A673 (cell line): ENCODE data around the gene ZDHHC13.

ENCODE experiments used
- CTCF ChIP-seq: fragments of 300-800, 200-600 bp; sonication (generic); conservative IDR thresholded peaks from 2 replicates; pipeline ENCODE4 v1.5.1; 2017; ENCODE audit warnings: low read depth, mild to moderate bottlenecking, antibody characterized with exemption, low read length, moderate library complexity, mixed read lengths
- EZH2 ChIP-seq: fragments of 200-600 bp; sonication (generic); IDR thresholded peaks from 2 replicates; pipeline ENCODE4 v1.6.1; 2017; ENCODE audit warnings: borderline replicate concordance, low read depth, mild to moderate bottlenecking, mixed read lengths, antibody characterized with exemption, low read length; ENCODE audit not compliant: poor library complexity, severe bottlenecking

DNA sequence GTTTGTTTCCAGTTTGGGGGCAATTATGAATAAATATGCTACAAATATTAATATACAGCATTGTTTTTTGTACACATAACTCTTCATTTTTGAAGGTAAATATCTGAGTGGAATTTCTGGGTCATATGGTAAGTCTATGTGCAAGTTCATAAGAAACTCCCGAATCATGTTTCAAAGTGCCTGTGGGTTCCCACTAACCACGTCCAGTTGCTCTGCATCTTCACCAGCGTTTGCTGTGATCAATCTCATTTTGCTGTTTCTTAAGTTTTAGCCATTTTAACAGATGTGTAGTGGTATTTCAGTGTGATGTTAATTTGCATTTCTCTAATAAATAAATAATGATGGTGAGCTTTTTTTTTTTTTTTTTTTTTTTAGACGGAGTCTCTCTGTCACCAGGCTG is 99.1 kb downstream of the ZDHHC13 start:
- TF ChIP-seq EZH2 = no peak
- TF ChIP-seq CTCF = no peak
